ENCODE data around the gene PROB1. TPM values are rescaled to one million over a fixed set of nuclear protein-coding genes. Genes with fewer than 3 reads are reported as not detected.

Gene PROB1
- total and polyA plus RNA-seq, 2 of the 13 experiments (the other 11 are each of a cell fraction or from before 2014, with no cell fraction given) = 0.69 to 1.1 TPM

- TF ChIP-seq ZNF407 (CRISPR knock-in tag; IDR thresholded peaks at IDR 0.05; ENCODE audit: not compliant biosample characterization) (no peak), SP4 (CRISPR knock-in tag; IDR thresholded peaks at IDR 0.05) (0 out of 2 replicates have a peak, but pooled peaks have one; percentile 22), POLR2A (IDR thresholded peaks at IDR 0.05; ENCODE audit: insufficient read depth in 1 of 2, low read depth in 2 of 2, low read length in 2 of 2) (0 out of 4 replicates have a peak, but pooled peaks of 1 of the 2 experiments have one; percentile 24), ZNF501 (CRISPR knock-in tag; IDR thresholded peaks at IDR 0.05) (0 out of 2 replicates have a peak, but pooled peaks have one; percentile 25), ZNF879 (CRISPR knock-in tag; IDR thresholded peaks at IDR 0.05) (no peak), EEA1 (CRISPR knock-in tag; IDR thresholded peaks at IDR 0.05; ENCODE audit: borderline replicate concordance) (peak; percentile 52; the same call in 1 of the 2 replicates), ZNF605 (CRISPR knock-in tag; IDR thresholded peaks at IDR 0.05) (0 out of 2 replicates have a peak, but pooled peaks have one; percentile 14), IKZF1 (IDR thresholded peaks at IDR 0.05) (no peak), MEF2D (CRISPR knock-in tag; IDR thresholded peaks at IDR 0.05) (0 out of 2 replicates have a peak, but pooled peaks have one; percentile 4), ZNF687 (CRISPR knock-in tag; IDR thresholded peaks at IDR 0.05) (peak; percentile 73)
Measured at GRCh38 chr5:139381837-139382761, 12.8 kb downstream of the PROB1 start (continued).
